HepG2 (cell line): ENCODE data around the gene PCYT2. TPM values are rescaled to one million over a fixed set of nuclear protein-coding genes. Genes with fewer than 3 reads are reported as not detected.
A peak's percentile ranks its signal among the peaks of the same experiment; 100 is the strongest.

ENCODE experiments used
- ATAC-seq: fragments of 200-7000 bp; cut with Tn5 transposase; 3 replicates; pipeline ENCODE4 v1.9.1; 2020; ENCODE audit warnings: mild to moderate bottlenecking, moderate library complexity
- BruUV-seq: library from RNA; stranded (reverse); fragments of 400-500 nt; replicated peaks from 2 replicates; lab custom pipeline; 2021; lab: Mats Ljungman, UMichigan
- CTCF ChIA-PET: fragments of 300-600 bp; formaldehyde crosslinking; extraction: SDS; loops from one replicate; lab custom pipeline; 2021; ENCODE audit warnings: low total read pairs, inconsistent platforms, low intra/inter-chr PET ratio; lab: Yijun Ruan, JAX
- POLR2A ChIA-PET: fragments of 350-600 bp; sonication (Branson Sonifier 250); formaldehyde crosslinking; loops from one replicate; lab custom pipeline; 2020; ENCODE audit warnings: antibody characterized with exemption, inconsistent platforms; lab: Yijun Ruan, JAX
- DNase-seq: peaks from one replicate; pipeline ENCODE4 v3.0.0-alpha.2; 2015; ENCODE audit warnings: low spot score
- FAIRE-seq: peaks from 3 replicates; lab custom pipeline; 2011; peaks lifted over from hg19 to GRCh38; lab: Jason Lieb, UNC
- H2AFZ ChIP-seq: one replicate; pipeline ENCODE4 v1.6.1; 2011; ENCODE audit warnings: low read length, inconsistent platforms
- H3K27ac ChIP-seq: fragments of 300-600 bp; 3 replicates; pipeline ENCODE4 v1.8.0; 2011; ENCODE audit warnings: mixed run types, mild to moderate bottlenecking, mixed read lengths, low read length, inconsistent platforms; ENCODE audit not compliant: insufficient read depth; ENCODE audit errors: extremely low read length
- H3K27me3 ChIP-seq, 2 experiments: fragments of 200-600 bp in 1 of 2; 2 replicates in 1 of 2; 3 replicates in 1 of 2; pipeline versions ENCODE4 v1.6.0 to v1.8.0; 2011; ENCODE audit warnings: low read length in 2 of 2, mild to moderate bottlenecking in 2 of 2, moderate library complexity in 2 of 2, inconsistent platforms in 1 of 2; ENCODE audit not compliant: insufficient read depth in 2 of 2, control insufficient read depth in 1 of 2
- H3K36me3 ChIP-seq, 2 experiments: fragments of 200-600 bp in 1 of 2; replicated peaks in 1 of 2; 2 replicates in 1 of 2; 3 replicates in 1 of 2; pipeline versions ENCODE4 v1.5.1 to v1.8.0; 2011; ENCODE audit warnings: low read length in 2 of 2, inconsistent platforms in 1 of 2; ENCODE audit not compliant: insufficient read depth in 2 of 2, control insufficient read depth in 1 of 2
- H3K4me1 ChIP-seq: 2 replicates; pipeline ENCODE4 v1.5.1; 2012; ENCODE audit warnings: low read length, inconsistent platforms; ENCODE audit not compliant: insufficient read depth
- H3K4me2 ChIP-seq: 2 replicates; pipeline ENCODE4 v1.6.0; 2011; ENCODE audit warnings: low read depth, low read length, inconsistent platforms
- H3K4me3 ChIP-seq, 3 experiments: fragments of 200-600 bp in 1 of 3; sonication (generic), shearing (Covaris generic) in 1 of 3; replicated peaks in 1 of 3; 2 replicates each; pipeline ENCODE4 v1.5.1; 2011 to 2016; ENCODE audit warnings: low read length in 3 of 3, inconsistent platforms in 2 of 3, low read depth in 2 of 3, mild to moderate bottlenecking in 2 of 3, control low read depth in 1 of 3, mixed read lengths in 1 of 3; ENCODE audit not compliant: insufficient read depth in 1 of 3
- H3K79me2 ChIP-seq: one replicate; pipeline ENCODE4 v1.6.1; 2011; ENCODE audit warnings: low read length, inconsistent platforms; ENCODE audit not compliant: insufficient read depth
- H3K9ac ChIP-seq: 2 replicates; pipeline ENCODE4 v1.6.0; 2011; ENCODE audit warnings: mild to moderate bottlenecking, low read depth, low read length, inconsistent platforms; ENCODE audit not compliant: insufficient read depth
- H3K9me3 ChIP-seq: 2 replicates; pipeline ENCODE4 v1.5.1; 2012; ENCODE audit warnings: mild to moderate bottlenecking, low read length
- H4K20me1 ChIP-seq: 2 replicates; pipeline ENCODE4 v1.6.0; 2011; ENCODE audit warnings: inconsistent platforms, mild to moderate bottlenecking, low read length, moderate library complexity; ENCODE audit not compliant: insufficient read depth
- BHLHE40 ChIP-seq: IDR thresholded peaks from 2 replicates; pipeline ENCODE4 v1.6.1; 2011; ENCODE audit warnings: low read length, improper control_type of control experiment
- BORCS8-MEF2B ChIP-seq: sonication (generic); formaldehyde crosslinking; IDR thresholded peaks from 2 replicates; pipeline ENCODE4 v1.8.0; 2022; ENCODE audit warnings: mild to moderate bottlenecking, missing genetic modification reagents
- HHEX ChIP-seq: IDR thresholded peaks from 2 replicates; pipeline ENCODE4 v1.6.1; 2016; ENCODE audit warnings: control low read depth
- HNRNPL ChIP-seq: fragments of 200-400 bp; formaldehyde crosslinking; IDR thresholded peaks from 2 replicates; pipeline ENCODE4 v1.6.1; 2017; ENCODE audit warnings: mild to moderate bottlenecking, low read depth, low read length
- KDM2A ChIP-seq: sonication (generic); formaldehyde crosslinking; IDR thresholded peaks from 2 replicates; pipeline ENCODE4 v1.4.0; 2020; ENCODE audit warnings: low read depth, missing genetic modification reagents, borderline replicate concordance
- MNT ChIP-seq: fragments of 450-650 bp; IDR thresholded peaks from 2 replicates; pipeline ENCODE4 v1.6.1; 2016
- MZF1 ChIP-seq: sonication (generic); formaldehyde crosslinking; IDR thresholded peaks from 2 replicates; pipeline ENCODE4 v1.8.1; 2023; ENCODE audit warnings: mild to moderate bottlenecking, missing genetic modification reagents, borderline replicate concordance
- NFE2 ChIP-seq: sonication (generic); formaldehyde crosslinking; IDR thresholded peaks from 2 replicates; pipeline ENCODE4 v1.4.0; 2020; ENCODE audit warnings: missing genetic modification reagents
- PCBP1 ChIP-seq: fragments of 200-400 bp; formaldehyde crosslinking; IDR thresholded peaks from 2 replicates; pipeline ENCODE4 v1.6.1; 2017; ENCODE audit warnings: mild to moderate bottlenecking, low read depth, low read length, borderline replicate concordance
- POLR2AphosphoS2 ChIP-seq: IDR thresholded peaks from 2 replicates; pipeline ENCODE4 v1.6.1; 2011; ENCODE audit warnings: low read depth, low read length, improper control_type of control experiment
- PRDM10 ChIP-seq: sonication (generic); formaldehyde crosslinking; IDR thresholded peaks from 2 replicates; pipeline ENCODE4 v1.4.0; 2020; ENCODE audit warnings: low read depth, missing genetic modification reagents
- SRSF1 ChIP-seq: fragments of 200-400 bp; formaldehyde crosslinking; optimal IDR thresholded peaks from 2 replicates; pipeline ENCODE3; 2017; ENCODE audit warnings: mild to moderate bottlenecking, low read depth, low read length, moderate library complexity
- ZBTB21 ChIP-seq: sonication (generic); formaldehyde crosslinking; IDR thresholded peaks from 2 replicates; pipeline ENCODE4 v1.4.0; 2020; ENCODE audit warnings: missing genetic modification reagents
- ZBTB33 ChIP-seq: sonication (generic); formaldehyde crosslinking; IDR thresholded peaks from 2 replicates; pipeline ENCODE4 v1.4.0; 2020; ENCODE audit warnings: missing genetic modification reagents
- ZNF225 ChIP-seq: sonication (generic); formaldehyde crosslinking; IDR thresholded peaks from 2 replicates; pipeline ENCODE4 v1.4.0; 2020; ENCODE audit warnings: mild to moderate bottlenecking, missing genetic modification reagents
- ZNF326 ChIP-seq: sonication (generic); formaldehyde crosslinking; IDR thresholded peaks from 2 replicates; pipeline ENCODE4 v1.4.0; 2020; ENCODE audit warnings: missing genetic modification reagents, borderline replicate concordance
- ZNF761 ChIP-seq: sonication (generic); formaldehyde crosslinking; conservative IDR thresholded peaks from 2 replicates; pipeline ENCODE4 v1.4.0; 2020; ENCODE audit warnings: mild to moderate bottlenecking, missing genetic modification reagents
- ZNF841 ChIP-seq: sonication (generic); formaldehyde crosslinking; IDR thresholded peaks from 2 replicates; pipeline ENCODE4 v1.8.1; 2023; ENCODE audit warnings: missing genetic modification reagents, borderline replicate concordance
- WGBS: methylation state at CpG from one replicate; pipeline ENCODE4 v1.1.6; 2017; ENCODE audit warnings: low lambda C conversion rate; 5-methylcytosine and 5-hydroxymethylcytosine counted together
- in situ Hi-C: cut with HindIII; loops from 2 replicates; pipeline ENCODE4 v1.10.0; 2017; ENCODE audit warnings: low pct_unique_long_range_greater_than_20kb; ENCODE audit not compliant: extremely low pct_ligation_motif_present
- intact Hi-C: fragments of 100-400 bp; cut with micrococcal nuclease; formaldehyde crosslinking; loops from one replicate; pipeline ENCODE4 v1.10.0; 2022; ENCODE audit not compliant: unreplicated experiment
- polyA plus RNA-seq, 8 experiments: library from polyadenylated mRNA; depleted of rRNA in 3 of 8; stranded (reverse) in 7 of 8; unstranded in 1 of 8; fragments of >200 nt; fragmentation: Illumina TruSeq in 4 of 8; extraction: Trizol in 4 of 8; gene quantifications; 2 replicates each; pipeline versions ENCODE4 v1.2.1 to v1.2.3, GENCODE V29; 2011 to 2016; ENCODE audit warnings: low read depth in 4 of 8, missing spikeins in 1 of 8, mixed read lengths in 1 of 8; ENCODE audit not compliant: insufficient read depth in 1 of 8
- total RNA-seq, 5 experiments: library from RNA; depleted of rRNA; stranded (reverse); fragments of >200 nt; fragmentation: Illumina TruSeq; extraction: Trizol; gene quantifications; 2 replicates each; pipeline ENCODE4 v1.2.3, GENCODE V29; 2016; ENCODE audit warnings: low read depth in 1 of 5

The PCYT2 gene
- total and polyA plus RNA-seq, 2 of the 13 experiments (the other 11 are each of a cell fraction or from before 2014, with no cell fraction given), result 147 to 297 TPM

- intact Hi-C loops, result no loop called here
- Histone ChIP-seq H3K27ac (peak overlapping the region; percentile 28), H3K4me1 (peaks cover 34% of the 10 kb centered on the region), H2AFZ (no peak overlapping the region), H3K36me3 (peaks cover 45 to 64% of the 10 kb centered on the region in 2 experiments), H3K9me3 (no peaks in the 10 kb centered on the region), H4K20me1 (peaks cover 10% of the 10 kb centered on the region; the same call in 1 of the 2 replicates), H3K79me2 (peaks cover 15% of the 10 kb centered on the region), H3K4me3 (no peak overlapping the region), H3K27me3 (no peaks in the 10 kb centered on the region), H3K4me2 (no peak overlapping the region), H3K9ac (no peak overlapping the region)
- CTCF ChIA-PET, result no interaction called here
- DNase-seq (no peak), FAIRE-seq (no peak), ATAC-seq (no peak)
- POLR2A ChIA-PET, result interaction anchor here (1.5 to 2.9 kb wide), 2 partner anchors 12 to 22 kb away, joined by 3 to 10 read pairs; partner anchors contain the start of genes ALYREF and ANAPC11
- no TSS peak for BruUV-seq
- over 99% methylated on average over 10 of the region's 24 CpGs for WGBS
- in situ Hi-C loops, result no loop called here
- TF ChIP-seq MZF1 (no peak), ZNF841 (no peak), SRSF1 (peak; percentile 1), ZBTB33 (peak; percentile 59; the same call in 1 of the 2 replicates), HHEX (CRISPR knock-in tag) (no peak), ZBTB21 (CRISPR knock-in tag) (no peak), NFE2 (no peak), ZNF326 (CRISPR knock-in tag) (no peak), MNT (no peak), PRDM10 (no peak), PCBP1 (0 out of 2 replicates have a peak, but pooled peaks have one; percentile 7), HNRNPL (0 out of 2 replicates have a peak, but pooled peaks have one; percentile 16), ZNF225 (CRISPR knock-in tag) (no peak), ZNF761 (no peak), POLR2AphosphoS2 (no peak), BHLHE40 (no peak), KDM2A (CRISPR knock-in tag) (no peak), BORCS8-MEF2B (no peak)
Measured at GRCh38 chr17:81903896-81904599, 7.2 kb downstream of the PCYT2 start.
